NOMO-1 treated with DMSO at 0.1 percent for 48 hours (cell line): ENCODE measurements around the gene LRMDA.

Source experiments
- DNase-seq: peaks from one replicate; lab custom pipeline; 2025; ENCODE audit not compliant: unreplicated experiment; lab: John Stamatoyannopoulos, UW

Gene LRMDA

GRCh38 chr10:76396134-76396533 lies 964.7 kb downstream of the LRMDA start:
- no peak for DNase-seq

GRCh38 chr10:76397181-76398042 lies 966.0 kb downstream of the LRMDA start:
- no peak for DNase-seq

- DNase-seq: no peak
These were observed 966.8 kb downstream of the LRMDA start for GRCh38 chr10:76398043-76398710.

- no peak for DNase-seq
These were observed 967.8 kb downstream of the LRMDA start for GRCh38 chr10:76399226-76399625.

GRCh38 chr10:76401006-76401405 lies 969.6 kb downstream of the LRMDA start:
- no peak for DNase-seq

- DNase-seq: peak; percentile 96
These were observed 972.5 kb downstream of the LRMDA start for GRCh38 chr10:76403912-76404311.

- no peak for DNase-seq
These were observed 973.1 kb downstream of the LRMDA start for GRCh38 chr10:76404531-76404930.

GRCh38 chr10:76405922-76406321 lies 974.5 kb downstream of the LRMDA start:
- no peak for DNase-seq

GRCh38 chr10:76408646-76409045 lies 977.2 kb downstream of the LRMDA start:
- no peak for DNase-seq

- no peak for DNase-seq
These were observed 980.5 kb downstream of the LRMDA start for GRCh38 chr10:76411729-76412435.

- DNase-seq: no peak
These were observed 984.1 kb downstream of the LRMDA start for GRCh38 chr10:76415554-76415953.

- no peak for DNase-seq
These were observed 985.2 kb downstream of the LRMDA start for GRCh38 chr10:76416642-76417041.

GRCh38 chr10:76420725-76421124 lies 989.3 kb downstream of the LRMDA start:
- DNase-seq: no peak

GRCh38 chr10:76422769-76423168 lies 991.3 kb downstream of the LRMDA start:
- DNase-seq: no peak

- DNase-seq: peak; percentile 63
These were observed 997.3 kb downstream of the LRMDA start for GRCh38 chr10:76428551-76429367.

- DNase-seq: peak; percentile 10
These were observed 998.1 kb downstream of the LRMDA start for GRCh38 chr10:76429368-76430060.

- peak; percentile 24 for DNase-seq
These were observed 998.7 kb downstream of the LRMDA start for GRCh38 chr10:76430061-76430645.

- DNase-seq: no peak
These were observed 1000.9 kb downstream of the LRMDA start for GRCh38 chr10:76432016-76433012.
